K562 (cell line): ENCODE measurements around the gene DPCD. TPM values are rescaled to one million over a fixed set of nuclear protein-coding genes. Genes with fewer than 3 reads are reported as not detected.

ENCODE experiments used
- ATF6 ChIP-seq: sonication (generic); formaldehyde crosslinking; IDR thresholded peaks from 2 replicates; pipeline ENCODE4 v1.4.0; 2020; ENCODE audit warnings: mild to moderate bottlenecking, missing genetic modification reagents
- ETS2 ChIP-seq: IDR thresholded peaks from 2 replicates; pipeline ENCODE4 v1.6.1; 2016; ENCODE audit warnings: borderline replicate concordance, missing genetic modification characterization, mild to moderate bottlenecking, moderate library complexity, missing compliant biosample characterization; ENCODE audit not compliant: poor library complexity, severe bottlenecking
- FOSL1 ChIP-seq: fragments of 200-800 bp; sonication (Bioruptor generic); conservative IDR thresholded peaks from 2 replicates; pipeline ENCODE4 v1.6.1; 2016; ENCODE audit warnings: missing genetic modification characterization, missing compliant biosample characterization
- FOXP4 ChIP-seq: sonication (generic); formaldehyde crosslinking; IDR thresholded peaks from 2 replicates; pipeline ENCODE4 v1.8.0; 2022; ENCODE audit warnings: mild to moderate bottlenecking, missing genetic modification reagents, borderline replicate concordance
- KLF16 ChIP-seq: IDR thresholded peaks from 2 replicates; pipeline ENCODE4 v1.6.1; 2016; ENCODE audit warnings: antibody characterized with exemption
- RHOXF2B ChIP-seq: fragments of 250-450 bp; sonication (Bioruptor Pico); conservative IDR thresholded peaks from 2 replicates; pipeline ENCODE4 v1.5.1; 2021
- ZNF23 ChIP-seq: fragments of 250-450 bp; sonication (Bioruptor Pico); IDR thresholded peaks from 2 replicates; pipeline ENCODE4 v1.4.0; 2020; ENCODE audit warnings: mild to moderate bottlenecking
- polyA plus RNA-seq, 8 experiments: library from polyadenylated mRNA; depleted of rRNA in 4 of 8; stranded (reverse) in 5 of 8; unstranded in 3 of 8; fragments of >200 nt; fragmentation: Nextera tagmentation in 2 of 8; fragmentation: Illumina TruSeq in 1 of 8; extraction: Ambion mirVana in 2 of 8; extraction: Trizol in 1 of 8; gene quantifications; 2 replicates each; pipeline versions ENCODE4 v1.2.1 to v1.2.3, GENCODE V29; 2011 to 2014; ENCODE audit warnings: inconsistent platforms in 1 of 8, missing spikeins in 1 of 8
- total RNA-seq, 7 experiments: library from RNA; depleted of rRNA in 6 of 7; stranded (reverse); fragments of >200 nt in 6 of 7; fragmentation: Illumina TruSeq in 2 of 7; extraction: Trizol in 2 of 7; gene quantifications; 2 replicates each; pipeline versions ENCODE4 v1.2.1 to v1.2.3, GENCODE V29; 2011 to 2021; ENCODE audit warnings: low replicate concordance in 1 of 7

The DPCD gene
- total and polyA plus RNA-seq, 9 of the 15 experiments (the other 6 are each of a cell fraction or from before 2014, with no cell fraction given), result 12.1 to 45.2 (median 20.0) TPM

- TF ChIP-seq KLF16, result no peak
- TF ChIP-seq ETS2 (tag), result no peak
- no peak for TF ChIP-seq RHOXF2B (CRISPR knock-in tag)
- TF ChIP-seq ATF6 (CRISPR knock-in tag), result no peak
- no peak for TF ChIP-seq FOSL1 (tag)
- TF ChIP-seq ZNF23 (CRISPR knock-in tag), result no peak
- TF ChIP-seq FOXP4, result no peak
These were observed 25.5 kb downstream of the DPCD start (continued) for GRCh38 chr10:101613646-101614045.
